Astrocyte (in vitro differentiated cells and primary cell): Measurements from ENCODE around the gene SRSF1.

Experiments
- CTCF ChIP-seq: IDR thresholded peaks from 2 replicates; pipeline ENCODE4 v1.5.1; 2011; ENCODE audit warnings: low read depth, mild to moderate bottlenecking, inconsistent platforms, low read length, moderate library complexity; ENCODE audit not compliant: insufficient read depth
- EZH2 ChIP-seq: IDR thresholded peaks from 2 replicates; pipeline ENCODE4 v1.6.1; 2012; ENCODE audit warnings: mild to moderate bottlenecking, low read length, inconsistent platforms; ENCODE audit not compliant: insufficient read depth

DNA sequence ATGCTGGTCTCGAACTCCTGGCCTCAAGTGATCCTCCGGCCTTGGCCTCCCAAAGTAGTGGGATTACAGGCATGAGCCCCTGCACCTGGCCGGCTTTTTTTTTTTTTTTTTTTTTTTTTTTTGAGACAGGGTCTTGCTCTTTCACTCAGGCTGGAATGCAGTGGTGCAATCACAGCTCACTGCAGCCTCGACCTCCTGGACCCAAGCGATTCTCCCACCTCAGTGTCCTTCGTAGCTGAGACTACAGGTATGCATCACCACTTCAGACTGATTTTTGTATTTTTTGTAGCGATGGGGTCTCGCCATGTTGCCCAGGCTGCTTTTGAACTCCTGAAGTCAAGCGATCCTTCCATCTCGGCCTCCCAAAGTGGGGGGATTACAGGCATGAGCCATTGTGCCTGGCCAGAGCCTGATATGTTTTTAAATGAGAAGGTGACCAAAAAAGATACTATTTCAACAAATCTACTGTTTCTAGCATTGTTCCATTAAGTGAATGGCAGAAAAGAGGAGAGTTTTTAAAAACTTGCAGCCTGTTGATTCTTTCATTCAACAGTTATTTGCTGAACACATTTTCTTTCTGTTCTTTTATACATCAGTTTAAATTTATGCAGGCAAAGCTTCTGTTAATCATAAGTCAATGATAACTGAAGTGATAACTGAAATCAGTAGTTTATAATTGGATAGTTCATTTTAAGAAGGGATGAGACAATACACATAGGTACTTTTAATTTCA lies 3.2 kb upstream of the SRSF1 start:
- TF ChIP-seq CTCF: no peak
- TF ChIP-seq EZH2: no peak
